Thyroid gland (tissue), 4 donors: Measurements from ENCODE around the gene LDLRAD4. TPM values are rescaled to one million over a fixed set of nuclear protein-coding genes. Genes with fewer than 3 reads are reported as not detected.

Experiments
- DNase-seq, 2 donors: peaks; one replicate each; pipeline ENCODE4 v3.0.0-alpha.2; 2019
- H3K27ac ChIP-seq, 3 donors: fragments of 200-600 bp; sonication (generic); 1 replicate in 2 of 3; 2 replicates in 1 of 3; pipeline ENCODE4 v1.5.1; 2016 to 2019; ENCODE audit warnings: mild to moderate bottlenecking in 1 of 3, moderate library complexity in 1 of 3
- H3K27me3 ChIP-seq: fragments of 200-600 bp; sonication (generic); one replicate; pipeline ENCODE4 v1.5.1; 2019
- H3K36me3 ChIP-seq, 2 donors: fragments of 200-600 bp; sonication (generic); one replicate each; pipeline ENCODE4 v1.5.1; 2016 to 2019
- H3K4me1 ChIP-seq, 2 donors: fragments of 200-600 bp; sonication (generic); one replicate each; pipeline ENCODE4 v1.5.1; 2017 to 2019
- H3K4me3 ChIP-seq, 3 donors: fragments of 200-600 bp; sonication (generic); replicated peaks in 1 of 3; 1 replicate in 2 of 3; 2 replicates in 1 of 3; pipeline ENCODE4 v1.5.1; 2016; ENCODE audit warnings: mild to moderate bottlenecking in 1 of 3
- H3K9me3 ChIP-seq: fragments of 200-600 bp; sonication (generic); one replicate; pipeline ENCODE4 v1.5.1; 2017
- POLR2A ChIP-seq, 2 donors: fragments of 450-650 bp; IDR thresholded peaks; one replicate each; pipeline ENCODE4 v1.6.1; 2017; ENCODE audit warnings: antibody characterized with exemption in 2 of 2, mild to moderate bottlenecking in 2 of 2, moderate library complexity in 1 of 2
- WGBS, 2 donors: methylation state at CpG; one replicate each; pipeline ENCODE4 v1.1.5; 2017; 5-methylcytosine and 5-hydroxymethylcytosine counted together
- intact Hi-C: fragments of 100-400 bp; cut with DNase I; formaldehyde crosslinking; loops from one replicate; pipeline ENCODE4 v1.15.1; 2023
- total RNA-seq, 4 donors: library from RNA; depleted of rRNA; stranded (reverse); fragments of >200 nt; gene quantifications; one replicate each; pipeline ENCODE4 v1.2.3, GENCODE V29; 2016
- TF ChIP-seq, protein P1 (sequence below), 6 experiments: fragments of 200-600 bp in 3 of 6; fragments of 450-650 bp in 3 of 6; sonication (generic) in 3 of 6; IDR thresholded peaks; one replicate each; pipeline ENCODE4 v1.5.1; 2016 to 2019; ENCODE audit warnings: antibody characterized with exemption in 6 of 6, mild to moderate bottlenecking in 2 of 6, inconsistent platforms in 1 of 6, moderate library complexity in 1 of 6

Gene LDLRAD4
- total RNA-seq, 4 donors from 2014 or later, result 23.7 to 35.7 (median 29.7) TPM

- Histone ChIP-seq H3K4me1 (no peaks in the 10 kb centered on the region), H3K36me3 (no peaks in the 10 kb centered on the region), H3K27ac (no peak overlapping the region), H3K9me3 (no peaks in the 10 kb centered on the region), H3K4me3 (no peak overlapping the region), H3K27me3 (no peaks in the 10 kb centered on the region)
- TF ChIP-seq, protein P1, sequence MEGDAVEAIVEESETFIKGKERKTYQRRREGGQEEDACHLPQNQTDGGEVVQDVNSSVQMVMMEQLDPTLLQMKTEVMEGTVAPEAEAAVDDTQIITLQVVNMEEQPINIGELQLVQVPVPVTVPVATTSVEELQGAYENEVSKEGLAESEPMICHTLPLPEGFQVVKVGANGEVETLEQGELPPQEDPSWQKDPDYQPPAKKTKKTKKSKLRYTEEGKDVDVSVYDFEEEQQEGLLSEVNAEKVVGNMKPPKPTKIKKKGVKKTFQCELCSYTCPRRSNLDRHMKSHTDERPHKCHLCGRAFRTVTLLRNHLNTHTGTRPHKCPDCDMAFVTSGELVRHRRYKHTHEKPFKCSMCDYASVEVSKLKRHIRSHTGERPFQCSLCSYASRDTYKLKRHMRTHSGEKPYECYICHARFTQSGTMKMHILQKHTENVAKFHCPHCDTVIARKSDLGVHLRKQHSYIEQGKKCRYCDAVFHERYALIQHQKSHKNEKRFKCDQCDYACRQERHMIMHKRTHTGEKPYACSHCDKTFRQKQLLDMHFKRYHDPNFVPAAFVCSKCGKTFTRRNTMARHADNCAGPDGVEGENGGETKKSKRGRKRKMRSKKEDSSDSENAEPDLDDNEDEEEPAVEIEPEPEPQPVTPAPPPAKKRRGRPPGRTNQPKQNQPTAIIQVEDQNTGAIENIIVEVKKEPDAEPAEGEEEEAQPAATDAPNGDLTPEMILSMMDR (IDR thresholded peaks at IDR 0.05), result no peak
- no peak for TF ChIP-seq POLR2A (IDR thresholded peaks at IDR 0.05)
- intact Hi-C loops, result no loop called here
- no peak for DNase-seq
- 83 to 84% methylated on average over 5 to 6 of the region's 6 CpGs for WGBS, 2 donors
Measured at GRCh38 chr18:13485182-13485581, 266.6 kb downstream of the LDLRAD4 start.

GRCh38 chr18:13485604-13486003, 267.0 kb downstream of the LDLRAD4 start:
- Histone ChIP-seq H3K36me3 (no peaks in the 10 kb centered on the region), H3K9me3 (no peaks in the 10 kb centered on the region), H3K4me3 (no peak overlapping the region), H3K4me1 (no peaks in the 10 kb centered on the region), H3K27me3 (no peaks in the 10 kb centered on the region), H3K27ac (no peak overlapping the region)
- DNase-seq, result no peak
- TF ChIP-seq POLR2A (IDR thresholded peaks at IDR 0.05), result no peak
- TF ChIP-seq, protein P1 (IDR thresholded peaks at IDR 0.05), result no peak
- WGBS, 2 donors, result 95 to 97% methylated on average over 7 of the region's 7 CpGs
- intact Hi-C loops, result no loop called here

DNA sequence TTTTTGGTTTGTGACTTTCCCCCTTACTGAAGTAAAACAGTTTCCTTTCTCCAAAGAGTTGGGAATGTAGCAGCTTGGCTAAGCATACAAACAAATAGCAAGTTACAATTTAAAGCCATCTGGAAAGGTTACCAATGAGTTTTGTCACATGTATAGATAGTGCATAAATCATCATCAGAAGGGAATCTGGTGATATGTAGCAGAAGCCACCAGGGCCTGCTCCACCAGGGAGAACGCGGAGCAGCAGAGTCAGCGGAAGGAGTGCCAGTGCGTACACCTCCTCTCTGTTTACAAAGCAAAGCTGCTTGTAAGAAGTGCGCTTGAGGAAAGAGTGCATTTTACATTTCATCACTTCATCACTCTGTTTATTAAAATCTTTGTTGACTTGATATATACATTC, 267.7 kb downstream of the LDLRAD4 start:
- DNase-seq, result no peak
- no peaks in the 10 kb centered on the region for H3K36me3 ChIP-seq
- H3K27ac ChIP-seq, result no peak overlapping the region
- WGBS, 2 donors, result 82 to 95% methylated on average over 5 of the region's 5 CpGs
- no peaks in the 10 kb centered on the region for H3K27me3 ChIP-seq
- H3K4me1 ChIP-seq, result no peaks in the 10 kb centered on the region
- TF ChIP-seq, protein P1 (IDR thresholded peaks at IDR 0.05), result no peak
- TF ChIP-seq POLR2A (IDR thresholded peaks at IDR 0.05), result no peak
- H3K4me3 ChIP-seq, result no peak overlapping the region
- intact Hi-C loops, result no loop called here
- H3K9me3 ChIP-seq, result no peaks in the 10 kb centered on the region

GRCh38 chr18:13486686-13487085, 268.1 kb downstream of the LDLRAD4 start:
- H3K36me3 ChIP-seq, result no peaks in the 10 kb centered on the region
- intact Hi-C loops, result no loop called here
- DNase-seq, result no peak
- TF ChIP-seq POLR2A (IDR thresholded peaks at IDR 0.05), result no peak
- TF ChIP-seq, protein P1 (IDR thresholded peaks at IDR 0.05), result no peak
- H3K4me1 ChIP-seq, result no peaks in the 10 kb centered on the region
- no peaks in the 10 kb centered on the region for H3K27me3 ChIP-seq
- H3K4me3 ChIP-seq, result no peak overlapping the region
- no peaks in the 10 kb centered on the region for H3K9me3 ChIP-seq
- WGBS, 2 donors, result 71 to 79% methylated on average over 9 of the region's 9 CpGs
- no peak overlapping the region for H3K27ac ChIP-seq

DNA sequence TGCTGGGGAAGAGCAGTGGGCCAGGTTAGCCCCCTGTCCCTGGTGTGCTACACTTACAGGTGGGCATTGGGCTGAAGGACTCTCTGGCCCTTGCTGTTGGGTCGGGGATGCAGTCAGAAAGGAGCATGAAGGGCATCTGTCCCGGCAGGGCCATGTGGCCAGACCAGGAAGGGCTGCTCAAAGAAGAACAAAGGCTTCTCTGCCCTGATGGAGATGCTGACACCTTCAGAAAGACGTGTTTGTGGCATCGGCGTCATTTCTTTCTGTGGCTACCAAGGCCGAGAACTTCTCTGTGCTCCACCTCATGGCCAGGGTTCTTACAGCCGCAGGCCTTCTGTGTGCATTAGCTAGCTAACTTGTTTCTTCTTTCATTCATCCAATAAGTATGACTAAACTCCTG, 268.7 kb downstream of the LDLRAD4 start:
- no peaks in the 10 kb centered on the region for H3K9me3 ChIP-seq
- H3K36me3 ChIP-seq, result no peaks in the 10 kb centered on the region
- DNase-seq, result no peak
- TF ChIP-seq, protein P1 (IDR thresholded peaks at IDR 0.05), result no peak
- no peaks in the 10 kb centered on the region for H3K27me3 ChIP-seq
- H3K4me1 ChIP-seq, result no peaks in the 10 kb centered on the region
- no peak overlapping the region for H3K27ac ChIP-seq
- no peak overlapping the region for H3K4me3 ChIP-seq
- WGBS, 2 donors, result 79 to 80% methylated on average over 7 of the region's 7 CpGs
- intact Hi-C loops, result no loop called here
